GM12873 (cell line): ENCODE measurements around the gene VIPR1.

Experiments
- TF ChIP-seq, protein P1 (sequence below): IDR thresholded peaks from 2 replicates; pipeline ENCODE4 v1.5.1; 2012; ENCODE audit warnings: low read depth, mild to moderate bottlenecking, moderate library complexity, low read length, control low read depth; ENCODE audit not compliant: insufficient read depth; ENCODE audit errors: missing control alignments

Gene VIPR1

GRCh38 chr3:42505849-42506410, 3.5 kb downstream of the VIPR1 start:
- TF ChIP-seq, protein P1, sequence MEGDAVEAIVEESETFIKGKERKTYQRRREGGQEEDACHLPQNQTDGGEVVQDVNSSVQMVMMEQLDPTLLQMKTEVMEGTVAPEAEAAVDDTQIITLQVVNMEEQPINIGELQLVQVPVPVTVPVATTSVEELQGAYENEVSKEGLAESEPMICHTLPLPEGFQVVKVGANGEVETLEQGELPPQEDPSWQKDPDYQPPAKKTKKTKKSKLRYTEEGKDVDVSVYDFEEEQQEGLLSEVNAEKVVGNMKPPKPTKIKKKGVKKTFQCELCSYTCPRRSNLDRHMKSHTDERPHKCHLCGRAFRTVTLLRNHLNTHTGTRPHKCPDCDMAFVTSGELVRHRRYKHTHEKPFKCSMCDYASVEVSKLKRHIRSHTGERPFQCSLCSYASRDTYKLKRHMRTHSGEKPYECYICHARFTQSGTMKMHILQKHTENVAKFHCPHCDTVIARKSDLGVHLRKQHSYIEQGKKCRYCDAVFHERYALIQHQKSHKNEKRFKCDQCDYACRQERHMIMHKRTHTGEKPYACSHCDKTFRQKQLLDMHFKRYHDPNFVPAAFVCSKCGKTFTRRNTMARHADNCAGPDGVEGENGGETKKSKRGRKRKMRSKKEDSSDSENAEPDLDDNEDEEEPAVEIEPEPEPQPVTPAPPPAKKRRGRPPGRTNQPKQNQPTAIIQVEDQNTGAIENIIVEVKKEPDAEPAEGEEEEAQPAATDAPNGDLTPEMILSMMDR: no peak

DNA sequence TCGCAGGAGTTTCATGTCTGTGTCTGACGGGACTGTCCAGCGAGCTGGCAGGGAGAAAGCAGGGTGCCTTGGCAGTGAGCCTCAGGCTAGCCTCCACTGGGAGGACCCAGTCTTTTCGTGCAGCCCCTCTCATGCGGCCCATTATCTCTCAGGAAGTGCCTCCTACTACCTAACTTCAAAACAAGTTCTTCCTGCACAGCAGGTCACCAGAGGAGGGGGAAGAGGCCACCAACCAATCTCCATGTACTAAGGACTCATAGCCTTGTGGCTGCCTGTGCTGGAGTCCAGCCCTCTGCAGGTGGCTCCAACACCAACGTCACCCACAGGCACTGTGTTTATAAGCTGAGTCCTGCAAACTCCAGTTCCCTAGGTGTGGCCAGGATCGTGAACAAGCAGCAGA, 4.8 kb downstream of the VIPR1 start:
- TF ChIP-seq, protein P1: no peak

DNA sequence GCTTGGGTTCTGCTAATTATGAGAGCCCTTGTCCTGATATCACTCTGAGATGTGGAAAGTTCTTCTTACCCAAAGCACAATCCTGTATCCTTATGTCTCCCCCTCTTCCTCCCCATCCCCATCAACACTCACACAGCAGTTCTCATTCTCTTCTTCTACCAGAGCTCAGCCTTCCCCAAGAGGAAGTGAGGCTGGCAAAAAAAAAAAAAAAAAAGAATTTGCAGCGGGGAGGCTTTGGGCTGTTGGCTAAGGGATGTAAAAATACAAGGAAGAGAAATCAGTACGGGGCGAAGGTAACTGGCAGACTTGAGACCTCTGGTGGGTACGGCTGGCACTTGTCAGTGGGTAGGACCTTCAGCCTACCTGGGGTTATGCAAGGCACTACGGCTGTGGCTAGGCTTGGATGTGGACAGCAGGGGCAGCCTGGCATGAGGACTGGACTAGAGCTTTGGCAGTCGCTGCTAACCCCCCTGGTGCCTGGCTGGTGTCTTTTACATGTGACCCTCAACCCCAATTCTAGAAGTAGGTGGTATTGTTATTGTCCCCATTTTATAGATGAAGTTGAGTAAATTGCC, 5.4 kb downstream of the VIPR1 start:
- TF ChIP-seq, protein P1: no peak

DNA sequence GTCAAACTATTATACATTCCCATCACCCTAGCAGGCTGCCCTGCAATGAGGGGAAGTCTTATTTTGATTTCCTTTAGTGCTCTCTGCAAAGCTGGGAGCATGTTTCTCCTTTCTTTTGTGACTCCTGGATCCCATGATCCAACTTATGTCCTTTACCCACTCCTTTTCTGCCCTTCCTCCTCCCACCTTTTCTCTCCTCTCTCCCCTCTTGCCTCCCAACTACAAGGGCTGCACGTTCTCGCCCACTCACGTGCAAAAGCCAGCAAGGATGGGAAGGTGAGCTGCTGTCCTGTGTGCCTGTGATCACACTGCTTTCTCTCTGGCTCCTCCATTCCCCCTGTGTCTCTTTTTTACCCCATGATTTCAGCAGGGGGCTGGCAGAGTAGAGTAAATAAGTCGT, 6.1 kb downstream of the VIPR1 start:
- TF ChIP-seq, protein P1: no peak

DNA sequence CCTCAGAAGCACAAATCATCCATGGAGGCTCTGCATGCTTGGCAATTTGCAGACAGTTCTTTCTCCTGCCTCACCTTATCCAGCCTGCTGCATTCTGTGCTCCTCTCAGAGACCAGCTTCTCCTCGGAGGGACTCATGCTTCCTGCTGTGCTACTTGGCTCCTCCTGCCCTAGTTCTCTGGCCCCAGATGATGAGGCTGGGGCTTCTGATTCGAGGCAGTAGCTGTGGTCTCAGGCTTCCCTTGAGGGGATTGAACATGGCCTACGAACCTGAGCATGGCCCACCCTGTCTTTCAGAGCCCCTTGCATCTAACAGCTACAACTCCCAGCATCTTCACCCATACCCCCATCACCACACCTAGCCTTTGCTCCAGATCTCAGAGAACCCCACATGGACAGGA, 6.7 kb downstream of the VIPR1 start:
- TF ChIP-seq, protein P1: no peak

GRCh38 chr3:42510325-42510724, 7.9 kb downstream of the VIPR1 start:
- TF ChIP-seq, protein P1: no peak

DNA sequence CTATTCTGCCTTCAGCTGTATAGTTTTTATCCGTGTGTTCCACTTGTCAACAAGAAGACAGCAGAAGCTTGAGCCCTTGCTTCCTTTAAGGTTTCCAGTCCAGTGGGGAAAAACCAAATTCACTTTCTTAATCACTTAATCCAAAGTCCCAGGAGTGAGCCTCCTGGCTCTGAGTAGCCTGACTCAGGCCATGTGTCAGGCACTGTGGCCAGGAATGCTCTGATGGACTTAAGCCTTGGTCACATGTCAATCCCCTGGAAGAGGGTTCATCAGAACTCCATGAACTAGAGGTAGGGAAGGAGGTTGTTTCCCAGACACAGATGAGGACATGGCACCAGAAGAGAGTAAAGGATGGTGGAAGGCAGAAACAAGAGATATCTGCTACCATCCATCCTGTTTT, 8.8 kb downstream of the VIPR1 start:
- TF ChIP-seq, protein P1: no peak
